H9 (cell line): ENCODE measurements around the gene RASSF5. TPM values are rescaled to one million over a fixed set of nuclear protein-coding genes. Genes with fewer than 3 reads are reported as not detected.

Experiments used
- DNase-seq: peaks from one replicate; pipeline ENCODE4 v3.0.0-alpha.2; 2017
- H2AFZ ChIP-seq: one replicate; pipeline ENCODE4 v1.6.1; 2013; ENCODE audit warnings: mild to moderate bottlenecking, low read length, control low read depth, moderate library complexity
- H2AK5ac ChIP-seq: 2 replicates; pipeline ENCODE4 v1.6.1; 2013; ENCODE audit warnings: low read length, control low read depth, mixed read lengths; ENCODE audit not compliant: insufficient read length
- H2BK120ac ChIP-seq: one replicate; pipeline ENCODE4 v1.6.1; 2013; ENCODE audit warnings: low read depth, mild to moderate bottlenecking, low read length, control low read depth, inconsistent platforms; ENCODE audit not compliant: poor library complexity, severe bottlenecking
- H2BK12ac ChIP-seq: 2 replicates; pipeline ENCODE4 v1.6.1; 2013; ENCODE audit warnings: low read length, control low read depth, mixed read lengths, low read depth; ENCODE audit not compliant: insufficient read length
- H2BK15ac ChIP-seq: 2 replicates; pipeline ENCODE4 v1.6.1; 2013; ENCODE audit warnings: low read depth, low read length, control low read depth
- H2BK20ac ChIP-seq: one replicate; pipeline ENCODE4 v1.6.1; 2013; ENCODE audit warnings: low read depth, mild to moderate bottlenecking, low read length, control low read depth, inconsistent platforms; ENCODE audit not compliant: poor library complexity, severe bottlenecking
- H2BK5ac ChIP-seq: 2 replicates; pipeline ENCODE4 v1.6.1; 2013; ENCODE audit warnings: low read length, control low read depth, mixed read lengths; ENCODE audit not compliant: insufficient read length
- H3K14ac ChIP-seq: 2 replicates; pipeline ENCODE4 v1.6.1; 2013; ENCODE audit warnings: low read length, control low read depth; ENCODE audit not compliant: insufficient read depth
- H3K18ac ChIP-seq: 2 replicates; pipeline ENCODE4 v1.6.1; 2013; ENCODE audit warnings: low read depth, mild to moderate bottlenecking, mixed read lengths, low read length, control low read depth; ENCODE audit not compliant: insufficient read length
- H3K23ac ChIP-seq: 2 replicates; pipeline ENCODE4 v1.6.1; 2013; ENCODE audit warnings: low read length, control low read depth, mixed read lengths, low read depth; ENCODE audit not compliant: insufficient read length
- H3K23me2 ChIP-seq: 2 replicates; pipeline ENCODE4 v1.6.1; 2013; ENCODE audit warnings: low read depth, mild to moderate bottlenecking, mixed read lengths, low read length, control low read depth; ENCODE audit not compliant: insufficient read length, poor library complexity, severe bottlenecking
- H3K27ac ChIP-seq: 2 replicates; pipeline ENCODE4 v1.5.1; 2013; ENCODE audit warnings: low read length, control low read depth, mixed read lengths, low read depth; ENCODE audit not compliant: insufficient read length
- H3K27me3 ChIP-seq: 2 replicates; pipeline ENCODE4 v1.6.1; 2013; ENCODE audit warnings: low read length, control low read depth, inconsistent platforms; ENCODE audit not compliant: insufficient read depth
- H3K4ac ChIP-seq: 2 replicates; pipeline ENCODE4 v1.6.1; 2013; ENCODE audit warnings: low read depth, mild to moderate bottlenecking, control low read depth, inconsistent platforms, low read length, moderate library complexity
- H3K4me1 ChIP-seq: 2 replicates; pipeline ENCODE4 v1.6.1; 2013; ENCODE audit warnings: low read length, control low read depth, inconsistent platforms; ENCODE audit not compliant: insufficient read depth
- H3K4me2 ChIP-seq: 2 replicates; pipeline ENCODE4 v1.6.1; 2013; ENCODE audit warnings: low read length, control low read depth, mixed read lengths; ENCODE audit not compliant: insufficient read length, insufficient read depth
- H3K56ac ChIP-seq: 2 replicates; pipeline ENCODE4 v1.6.1; 2013; ENCODE audit warnings: low read depth, mild to moderate bottlenecking, mixed read lengths, low read length, control low read depth; ENCODE audit not compliant: insufficient read length
- H3K79me1 ChIP-seq: 2 replicates; pipeline ENCODE4 v1.6.1; 2013; ENCODE audit warnings: low read depth, mild to moderate bottlenecking, moderate library complexity, low read length, control low read depth, inconsistent platforms; ENCODE audit not compliant: insufficient read depth, poor library complexity, severe bottlenecking
- H3K79me2 ChIP-seq: 2 replicates; pipeline ENCODE4 v1.6.1; 2013; ENCODE audit warnings: low read length, control low read depth, inconsistent platforms; ENCODE audit not compliant: insufficient read depth
- H3K9ac ChIP-seq: 2 replicates; pipeline ENCODE4 v1.6.1; 2013; ENCODE audit warnings: low read length, control low read depth, mixed read lengths; ENCODE audit not compliant: insufficient read length; ENCODE audit errors: extremely low read depth
- H3K9me3 ChIP-seq: one replicate; pipeline ENCODE4 v1.6.1; 2013; ENCODE audit warnings: low read depth, low read length, inconsistent platforms; ENCODE audit not compliant: control insufficient read depth
- H3T11ph ChIP-seq: one replicate; pipeline ENCODE4 v1.6.1; 2013; ENCODE audit warnings: mild to moderate bottlenecking, low read length, control low read depth, inconsistent platforms
- H4K20me1 ChIP-seq: one replicate; pipeline ENCODE4 v1.6.1; 2013; ENCODE audit not compliant: control insufficient read depth, insufficient read length, insufficient read depth
- H4K5ac ChIP-seq: 2 replicates; pipeline ENCODE4 v1.6.1; 2013; ENCODE audit warnings: low read depth, mild to moderate bottlenecking, mixed read lengths, low read length, control low read depth; ENCODE audit not compliant: insufficient read length
- H4K8ac ChIP-seq: replicated peaks from 2 replicates; pipeline ENCODE4 v1.6.1; 2013; ENCODE audit warnings: low read length, control low read depth, mixed read lengths, low read depth; ENCODE audit not compliant: insufficient read length
- H4K91ac ChIP-seq: 2 replicates; pipeline ENCODE4 v1.6.1; 2013; ENCODE audit warnings: low read depth, mild to moderate bottlenecking, moderate library complexity, mixed read lengths, low read length, control low read depth; ENCODE audit not compliant: insufficient read length
- H3K27ac Mint-ChIP-seq, 3 experiments: 2 replicates in 2 of 3; 3 replicates in 1 of 3; pipeline ENCODE4 v1.8.0; 2020 to 2021; ENCODE audit warnings: mixed read lengths in 3 of 3, mild to moderate bottlenecking in 1 of 3, moderate library complexity in 1 of 3
- H3K27me3 Mint-ChIP-seq: 2 replicates; pipeline ENCODE4 v1.8.0; 2021; ENCODE audit warnings: low read depth, mild to moderate bottlenecking, moderate library complexity, mixed read lengths
- H3K36me3 Mint-ChIP-seq, 3 experiments: 2 replicates in 2 of 3; 3 replicates in 1 of 3; pipeline ENCODE4 v1.8.0; 2020 to 2021; ENCODE audit warnings: low read depth in 3 of 3, mixed read lengths in 3 of 3; ENCODE audit not compliant: insufficient read depth in 1 of 3
- H3K4me1 Mint-ChIP-seq, 2 experiments: 2 replicates each; pipeline ENCODE4 v1.8.0; 2020; ENCODE audit warnings: mixed read lengths in 2 of 2
- H3K4me3 Mint-ChIP-seq, 2 experiments: 2 replicates in 1 of 2; 3 replicates in 1 of 2; pipeline ENCODE4 v1.8.0; 2020 to 2021; ENCODE audit warnings: mild to moderate bottlenecking in 2 of 2, mixed read lengths in 2 of 2, moderate library complexity in 1 of 2
- H3K9me3 Mint-ChIP-seq, 2 experiments: 2 replicates in 1 of 2; 3 replicates in 1 of 2; pipeline ENCODE4 v1.8.0; 2020; ENCODE audit warnings: mild to moderate bottlenecking in 2 of 2, mixed read lengths in 2 of 2, moderate library complexity in 1 of 2
- CTCF ChIP-seq: fragments of 200-600 bp; sonication (generic); conservative IDR thresholded peaks from 3 replicates; pipeline ENCODE4 v1.8.0; 2021; ENCODE audit warnings: antibody characterized with exemption, mild to moderate bottlenecking
- WGBS: extraction: QIAGEN DNeasy Blood & Tissue Kit; methylation state at CpG from one replicate; pipeline ENCODE4 v1.1.7; 2013; ENCODE audit warnings: missing lambda C conversion rate, low lambda C conversion rate, mixed read lengths; ENCODE audit not compliant: insufficient read length; ENCODE audit errors: extremely low coverage; 5-methylcytosine and 5-hydroxymethylcytosine counted together
- total RNA-seq: library from RNA; stranded (reverse); gene quantifications from 2 replicates; pipeline ENCODE4 v1.2.1, GENCODE V29; 2021

Gene RASSF5
- total RNA-seq, 1 experiment from 2014 or later, result 0.50 TPM

GRCh38 chr1:206517784-206518183 lies 10.5 kb downstream of the RASSF5 start:
- H2BK20ac ChIP-seq, result no peak overlapping the region
- no peak overlapping the region for H3K18ac ChIP-seq
- H4K91ac ChIP-seq, result no peak overlapping the region
- no peak for TF ChIP-seq CTCF
- no peaks in the 10 kb centered on the region for H3K23me2 ChIP-seq
- H2BK15ac ChIP-seq, result no peak overlapping the region
- no peak overlapping the region for H3K4me2 ChIP-seq
- Mint-ChIP-seq H3K4me1 (peaks cover 4% of the 10 kb centered on the region in 2 experiments; a peak in 3 of 4 replicates), H3K9me3 (no peaks in the 10 kb centered on the region), H3K27me3 (peaks cover 12% of the 10 kb centered on the region), H3K27ac (no peak overlapping the region), H3K36me3 (no peaks in the 10 kb centered on the region), H3K4me3 (no peak overlapping the region)
- H3K9ac ChIP-seq, result no peak overlapping the region
- no peak overlapping the region for H3K56ac ChIP-seq
- H3T11ph ChIP-seq, result no peak overlapping the region
- H2AFZ ChIP-seq, result no peak overlapping the region
- H3K4me1 ChIP-seq, result no peaks in the 10 kb centered on the region
- H3K9me3 ChIP-seq, result no peaks in the 10 kb centered on the region
- no peak overlapping the region for H2AK5ac ChIP-seq
- H3K23ac ChIP-seq, result no peak overlapping the region
- no CpG with 5 or more reads among the region's 8 CpGs for WGBS
- DNase-seq, result no peak
- no peaks in the 10 kb centered on the region for H4K20me1 ChIP-seq
- no peak overlapping the region for H2BK5ac ChIP-seq
- H4K8ac ChIP-seq, result no peak overlapping the region
- H2BK120ac ChIP-seq, result no peak overlapping the region
- H4K5ac ChIP-seq, result no peak overlapping the region
- H3K79me1 ChIP-seq, result no peaks in the 10 kb centered on the region
- no peak overlapping the region for H3K4ac ChIP-seq
- H3K27ac ChIP-seq, result no peak overlapping the region
- no peak overlapping the region; the same call in 1 of the 2 replicates for H3K14ac ChIP-seq
- H2BK12ac ChIP-seq, result no peak overlapping the region
- no peaks in the 10 kb centered on the region for H3K79me2 ChIP-seq
- H3K27me3 ChIP-seq, result no peaks in the 10 kb centered on the region
